H9 (cell line): ENCODE data around the gene ZRANB3. TPM values are rescaled to one million over a fixed set of nuclear protein-coding genes. Genes with fewer than 3 reads are reported as not detected.

ENCODE experiments used
- DNase-seq: peaks from one replicate; pipeline ENCODE4 v3.0.0-alpha.2; 2017
- H2AFZ ChIP-seq: one replicate; pipeline ENCODE4 v1.6.1; 2013; ENCODE audit warnings: mild to moderate bottlenecking, low read length, control low read depth, moderate library complexity
- H2AK5ac ChIP-seq: 2 replicates; pipeline ENCODE4 v1.6.1; 2013; ENCODE audit warnings: low read length, control low read depth, mixed read lengths; ENCODE audit not compliant: insufficient read length
- H2BK120ac ChIP-seq: one replicate; pipeline ENCODE4 v1.6.1; 2013; ENCODE audit warnings: low read depth, mild to moderate bottlenecking, low read length, control low read depth, inconsistent platforms; ENCODE audit not compliant: poor library complexity, severe bottlenecking
- H2BK12ac ChIP-seq: 2 replicates; pipeline ENCODE4 v1.6.1; 2013; ENCODE audit warnings: low read length, control low read depth, mixed read lengths, low read depth; ENCODE audit not compliant: insufficient read length
- H2BK15ac ChIP-seq: 2 replicates; pipeline ENCODE4 v1.6.1; 2013; ENCODE audit warnings: low read depth, low read length, control low read depth
- H2BK20ac ChIP-seq: one replicate; pipeline ENCODE4 v1.6.1; 2013; ENCODE audit warnings: low read depth, mild to moderate bottlenecking, low read length, control low read depth, inconsistent platforms; ENCODE audit not compliant: poor library complexity, severe bottlenecking
- H2BK5ac ChIP-seq: 2 replicates; pipeline ENCODE4 v1.6.1; 2013; ENCODE audit warnings: low read length, control low read depth, mixed read lengths; ENCODE audit not compliant: insufficient read length
- H3K14ac ChIP-seq: 2 replicates; pipeline ENCODE4 v1.6.1; 2013; ENCODE audit warnings: low read length, control low read depth; ENCODE audit not compliant: insufficient read depth
- H3K18ac ChIP-seq: 2 replicates; pipeline ENCODE4 v1.6.1; 2013; ENCODE audit warnings: low read depth, mild to moderate bottlenecking, mixed read lengths, low read length, control low read depth; ENCODE audit not compliant: insufficient read length
- H3K23ac ChIP-seq: 2 replicates; pipeline ENCODE4 v1.6.1; 2013; ENCODE audit warnings: low read length, control low read depth, mixed read lengths, low read depth; ENCODE audit not compliant: insufficient read length
- H3K23me2 ChIP-seq: 2 replicates; pipeline ENCODE4 v1.6.1; 2013; ENCODE audit warnings: low read depth, mild to moderate bottlenecking, mixed read lengths, low read length, control low read depth; ENCODE audit not compliant: insufficient read length, poor library complexity, severe bottlenecking
- H3K27ac ChIP-seq: 2 replicates; pipeline ENCODE4 v1.5.1; 2013; ENCODE audit warnings: low read length, control low read depth, mixed read lengths, low read depth; ENCODE audit not compliant: insufficient read length
- H3K27me3 ChIP-seq: 2 replicates; pipeline ENCODE4 v1.6.1; 2013; ENCODE audit warnings: low read length, control low read depth, inconsistent platforms; ENCODE audit not compliant: insufficient read depth
- H3K4ac ChIP-seq: 2 replicates; pipeline ENCODE4 v1.6.1; 2013; ENCODE audit warnings: low read depth, mild to moderate bottlenecking, control low read depth, inconsistent platforms, low read length, moderate library complexity
- H3K4me1 ChIP-seq: 2 replicates; pipeline ENCODE4 v1.6.1; 2013; ENCODE audit warnings: low read length, control low read depth, inconsistent platforms; ENCODE audit not compliant: insufficient read depth
- H3K4me2 ChIP-seq: 2 replicates; pipeline ENCODE4 v1.6.1; 2013; ENCODE audit warnings: low read length, control low read depth, mixed read lengths; ENCODE audit not compliant: insufficient read length, insufficient read depth
- H3K56ac ChIP-seq: 2 replicates; pipeline ENCODE4 v1.6.1; 2013; ENCODE audit warnings: low read depth, mild to moderate bottlenecking, mixed read lengths, low read length, control low read depth; ENCODE audit not compliant: insufficient read length
- H3K79me1 ChIP-seq: 2 replicates; pipeline ENCODE4 v1.6.1; 2013; ENCODE audit warnings: low read depth, mild to moderate bottlenecking, moderate library complexity, low read length, control low read depth, inconsistent platforms; ENCODE audit not compliant: insufficient read depth, poor library complexity, severe bottlenecking
- H3K79me2 ChIP-seq: 2 replicates; pipeline ENCODE4 v1.6.1; 2013; ENCODE audit warnings: low read length, control low read depth, inconsistent platforms; ENCODE audit not compliant: insufficient read depth
- H3K9ac ChIP-seq: 2 replicates; pipeline ENCODE4 v1.6.1; 2013; ENCODE audit warnings: low read length, control low read depth, mixed read lengths; ENCODE audit not compliant: insufficient read length; ENCODE audit errors: extremely low read depth
- H3K9me3 ChIP-seq: one replicate; pipeline ENCODE4 v1.6.1; 2013; ENCODE audit warnings: low read depth, low read length, inconsistent platforms; ENCODE audit not compliant: control insufficient read depth
- H3T11ph ChIP-seq: one replicate; pipeline ENCODE4 v1.6.1; 2013; ENCODE audit warnings: mild to moderate bottlenecking, low read length, control low read depth, inconsistent platforms
- H4K20me1 ChIP-seq: one replicate; pipeline ENCODE4 v1.6.1; 2013; ENCODE audit not compliant: control insufficient read depth, insufficient read length, insufficient read depth
- H4K5ac ChIP-seq: 2 replicates; pipeline ENCODE4 v1.6.1; 2013; ENCODE audit warnings: low read depth, mild to moderate bottlenecking, mixed read lengths, low read length, control low read depth; ENCODE audit not compliant: insufficient read length
- H4K8ac ChIP-seq: replicated peaks from 2 replicates; pipeline ENCODE4 v1.6.1; 2013; ENCODE audit warnings: low read length, control low read depth, mixed read lengths, low read depth; ENCODE audit not compliant: insufficient read length
- H4K91ac ChIP-seq: 2 replicates; pipeline ENCODE4 v1.6.1; 2013; ENCODE audit warnings: low read depth, mild to moderate bottlenecking, moderate library complexity, mixed read lengths, low read length, control low read depth; ENCODE audit not compliant: insufficient read length
- H3K27ac Mint-ChIP-seq, 3 experiments: 2 replicates in 2 of 3; 3 replicates in 1 of 3; pipeline ENCODE4 v1.8.0; 2020 to 2021; ENCODE audit warnings: mixed read lengths in 3 of 3, mild to moderate bottlenecking in 1 of 3, moderate library complexity in 1 of 3
- H3K27me3 Mint-ChIP-seq: 2 replicates; pipeline ENCODE4 v1.8.0; 2021; ENCODE audit warnings: low read depth, mild to moderate bottlenecking, moderate library complexity, mixed read lengths
- H3K36me3 Mint-ChIP-seq, 3 experiments: 2 replicates in 2 of 3; 3 replicates in 1 of 3; pipeline ENCODE4 v1.8.0; 2020 to 2021; ENCODE audit warnings: low read depth in 3 of 3, mixed read lengths in 3 of 3; ENCODE audit not compliant: insufficient read depth in 1 of 3
- H3K4me1 Mint-ChIP-seq, 2 experiments: 2 replicates each; pipeline ENCODE4 v1.8.0; 2020; ENCODE audit warnings: mixed read lengths in 2 of 2
- H3K4me3 Mint-ChIP-seq, 2 experiments: 2 replicates in 1 of 2; 3 replicates in 1 of 2; pipeline ENCODE4 v1.8.0; 2020 to 2021; ENCODE audit warnings: mild to moderate bottlenecking in 2 of 2, mixed read lengths in 2 of 2, moderate library complexity in 1 of 2
- H3K9me3 Mint-ChIP-seq, 2 experiments: 2 replicates in 1 of 2; 3 replicates in 1 of 2; pipeline ENCODE4 v1.8.0; 2020; ENCODE audit warnings: mild to moderate bottlenecking in 2 of 2, mixed read lengths in 2 of 2, moderate library complexity in 1 of 2
- CTCF ChIP-seq: fragments of 200-600 bp; sonication (generic); conservative IDR thresholded peaks from 3 replicates; pipeline ENCODE4 v1.8.0; 2021; ENCODE audit warnings: antibody characterized with exemption, mild to moderate bottlenecking
- WGBS: extraction: QIAGEN DNeasy Blood & Tissue Kit; methylation state at CpG from one replicate; pipeline ENCODE4 v1.1.7; 2013; ENCODE audit warnings: missing lambda C conversion rate, low lambda C conversion rate, mixed read lengths; ENCODE audit not compliant: insufficient read length; ENCODE audit errors: extremely low coverage; 5-methylcytosine and 5-hydroxymethylcytosine counted together
- total RNA-seq: library from RNA; stranded (reverse); gene quantifications from 2 replicates; pipeline ENCODE4 v1.2.1, GENCODE V29; 2021

ZRANB3 gene
- total RNA-seq, 1 experiment from 2014 or later, result 16.7 TPM

GRCh38 chr2:135337071-135337470, 193.9 kb downstream of the ZRANB3 start:
- H4K5ac ChIP-seq, result no peak overlapping the region
- no peak overlapping the region for H3K23ac ChIP-seq
- Mint-ChIP-seq H3K4me1 (no peaks in the 10 kb centered on the region), H3K27me3 (no peaks in the 10 kb centered on the region), H3K4me3 (no peak overlapping the region), H3K27ac (no peak overlapping the region), H3K36me3 (peaks cover 9 to 18% (median 15%) of the 10 kb centered on the region in 3 experiments), H3K9me3 (peaks cover 10 to 13% of the 10 kb centered on the region in 2 experiments)
- no peaks in the 10 kb centered on the region for H3K79me2 ChIP-seq
- H4K91ac ChIP-seq, result no peak overlapping the region
- no peak overlapping the region for H3K4ac ChIP-seq
- no CpG with 5 or more reads among the region's 3 CpGs for WGBS
- H3K27ac ChIP-seq, result no peak overlapping the region
- no peak for TF ChIP-seq CTCF
- no peaks in the 10 kb centered on the region for H3K27me3 ChIP-seq
- no peaks in the 10 kb centered on the region for H4K20me1 ChIP-seq
- no peak overlapping the region for H3K14ac ChIP-seq
- no peak overlapping the region for H2BK120ac ChIP-seq
- H3K18ac ChIP-seq, result no peak overlapping the region
- H2AK5ac ChIP-seq, result no peak overlapping the region
- H2BK15ac ChIP-seq, result no peak overlapping the region
- no peaks in the 10 kb centered on the region for H3K9me3 ChIP-seq
- no peak overlapping the region for H3T11ph ChIP-seq
- H2BK12ac ChIP-seq, result no peak overlapping the region
- no peak for DNase-seq
- H4K8ac ChIP-seq, result no peak overlapping the region
- H3K4me2 ChIP-seq, result no peak overlapping the region
- no peak overlapping the region for H2BK5ac ChIP-seq
- no peaks in the 10 kb centered on the region for H3K79me1 ChIP-seq
- H2BK20ac ChIP-seq, result no peak overlapping the region
- H2AFZ ChIP-seq, result no peak overlapping the region
- H3K56ac ChIP-seq, result no peak overlapping the region
- no peak overlapping the region for H3K9ac ChIP-seq
- no peaks in the 10 kb centered on the region for H3K4me1 ChIP-seq
- no peaks in the 10 kb centered on the region for H3K23me2 ChIP-seq
